A549 (cell line): ENCODE measurements around the gene SFTPA2.
"Not testable (repeated sequence)": the region's sequence is repeated elsewhere in the genome, so short reads cannot be mapped to it uniquely, and the experiment has no call there.

Experiments
- TF ChIP-seq, protein P1 (sequence below): fragments of >200 bp; sonication (Bioruptor Twin); formaldehyde crosslinking; IDR thresholded peaks from 3 replicates; pipeline ENCODE4 v1.5.1; 2016
- TF ChIP-seq, protein P2 (sequence below): fragments of 150-350 bp; IDR thresholded peaks from 2 replicates; pipeline ENCODE4 v1.6.1; 2014; ENCODE audit warnings: low read depth, mild to moderate bottlenecking, low read length

DNA sequence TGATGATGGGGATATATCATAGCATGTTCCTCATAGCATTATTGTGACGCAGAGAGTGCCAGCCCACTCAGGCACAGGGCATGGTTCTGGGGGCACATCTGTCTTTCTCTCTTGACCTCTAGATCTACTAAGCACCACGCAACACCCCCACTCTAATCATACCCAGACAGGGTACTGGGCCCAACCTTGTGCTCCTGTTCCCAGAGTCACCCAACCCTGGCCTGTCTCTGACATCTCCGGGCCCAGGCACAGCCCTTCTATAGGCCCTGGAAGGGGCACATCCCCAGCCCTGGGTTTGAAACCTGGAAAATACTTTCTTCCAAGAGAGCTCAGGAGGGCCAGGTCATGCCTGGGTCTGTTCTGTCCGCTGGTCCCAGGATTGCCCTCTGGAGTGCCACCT, 37.7 kb downstream of the SFTPA2 start:
- TF ChIP-seq, protein P1, sequence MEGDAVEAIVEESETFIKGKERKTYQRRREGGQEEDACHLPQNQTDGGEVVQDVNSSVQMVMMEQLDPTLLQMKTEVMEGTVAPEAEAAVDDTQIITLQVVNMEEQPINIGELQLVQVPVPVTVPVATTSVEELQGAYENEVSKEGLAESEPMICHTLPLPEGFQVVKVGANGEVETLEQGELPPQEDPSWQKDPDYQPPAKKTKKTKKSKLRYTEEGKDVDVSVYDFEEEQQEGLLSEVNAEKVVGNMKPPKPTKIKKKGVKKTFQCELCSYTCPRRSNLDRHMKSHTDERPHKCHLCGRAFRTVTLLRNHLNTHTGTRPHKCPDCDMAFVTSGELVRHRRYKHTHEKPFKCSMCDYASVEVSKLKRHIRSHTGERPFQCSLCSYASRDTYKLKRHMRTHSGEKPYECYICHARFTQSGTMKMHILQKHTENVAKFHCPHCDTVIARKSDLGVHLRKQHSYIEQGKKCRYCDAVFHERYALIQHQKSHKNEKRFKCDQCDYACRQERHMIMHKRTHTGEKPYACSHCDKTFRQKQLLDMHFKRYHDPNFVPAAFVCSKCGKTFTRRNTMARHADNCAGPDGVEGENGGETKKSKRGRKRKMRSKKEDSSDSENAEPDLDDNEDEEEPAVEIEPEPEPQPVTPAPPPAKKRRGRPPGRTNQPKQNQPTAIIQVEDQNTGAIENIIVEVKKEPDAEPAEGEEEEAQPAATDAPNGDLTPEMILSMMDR: not testable (repeated sequence)
- TF ChIP-seq, protein P2, sequence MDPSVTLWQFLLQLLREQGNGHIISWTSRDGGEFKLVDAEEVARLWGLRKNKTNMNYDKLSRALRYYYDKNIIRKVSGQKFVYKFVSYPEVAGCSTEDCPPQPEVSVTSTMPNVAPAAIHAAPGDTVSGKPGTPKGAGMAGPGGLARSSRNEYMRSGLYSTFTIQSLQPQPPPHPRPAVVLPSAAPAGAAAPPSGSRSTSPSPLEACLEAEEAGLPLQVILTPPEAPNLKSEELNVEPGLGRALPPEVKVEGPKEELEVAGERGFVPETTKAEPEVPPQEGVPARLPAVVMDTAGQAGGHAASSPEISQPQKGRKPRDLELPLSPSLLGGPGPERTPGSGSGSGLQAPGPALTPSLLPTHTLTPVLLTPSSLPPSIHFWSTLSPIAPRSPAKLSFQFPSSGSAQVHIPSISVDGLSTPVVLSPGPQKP: not testable (repeated sequence)
